H9 (cell line): ENCODE data around the gene IL1RAPL2. TPM values are rescaled to one million over a fixed set of nuclear protein-coding genes. Genes with fewer than 3 reads are reported as not detected.

ENCODE experiments used
- DNase-seq: peaks from one replicate; pipeline ENCODE4 v3.0.0-alpha.2; 2017
- H2AFZ ChIP-seq: one replicate; pipeline ENCODE4 v1.6.1; 2013; ENCODE audit warnings: mild to moderate bottlenecking, low read length, control low read depth, moderate library complexity
- H2AK5ac ChIP-seq: 2 replicates; pipeline ENCODE4 v1.6.1; 2013; ENCODE audit warnings: low read length, control low read depth, mixed read lengths; ENCODE audit not compliant: insufficient read length
- H2BK120ac ChIP-seq: one replicate; pipeline ENCODE4 v1.6.1; 2013; ENCODE audit warnings: low read depth, mild to moderate bottlenecking, low read length, control low read depth, inconsistent platforms; ENCODE audit not compliant: poor library complexity, severe bottlenecking
- H2BK12ac ChIP-seq: 2 replicates; pipeline ENCODE4 v1.6.1; 2013; ENCODE audit warnings: low read length, control low read depth, mixed read lengths, low read depth; ENCODE audit not compliant: insufficient read length
- H2BK15ac ChIP-seq: 2 replicates; pipeline ENCODE4 v1.6.1; 2013; ENCODE audit warnings: low read depth, low read length, control low read depth
- H2BK20ac ChIP-seq: one replicate; pipeline ENCODE4 v1.6.1; 2013; ENCODE audit warnings: low read depth, mild to moderate bottlenecking, low read length, control low read depth, inconsistent platforms; ENCODE audit not compliant: poor library complexity, severe bottlenecking
- H2BK5ac ChIP-seq: 2 replicates; pipeline ENCODE4 v1.6.1; 2013; ENCODE audit warnings: low read length, control low read depth, mixed read lengths; ENCODE audit not compliant: insufficient read length
- H3K14ac ChIP-seq: 2 replicates; pipeline ENCODE4 v1.6.1; 2013; ENCODE audit warnings: low read length, control low read depth; ENCODE audit not compliant: insufficient read depth
- H3K18ac ChIP-seq: 2 replicates; pipeline ENCODE4 v1.6.1; 2013; ENCODE audit warnings: low read depth, mild to moderate bottlenecking, mixed read lengths, low read length, control low read depth; ENCODE audit not compliant: insufficient read length
- H3K23ac ChIP-seq: 2 replicates; pipeline ENCODE4 v1.6.1; 2013; ENCODE audit warnings: low read length, control low read depth, mixed read lengths, low read depth; ENCODE audit not compliant: insufficient read length
- H3K23me2 ChIP-seq: 2 replicates; pipeline ENCODE4 v1.6.1; 2013; ENCODE audit warnings: low read depth, mild to moderate bottlenecking, mixed read lengths, low read length, control low read depth; ENCODE audit not compliant: insufficient read length, poor library complexity, severe bottlenecking
- H3K27ac ChIP-seq: 2 replicates; pipeline ENCODE4 v1.5.1; 2013; ENCODE audit warnings: low read length, control low read depth, mixed read lengths, low read depth; ENCODE audit not compliant: insufficient read length
- H3K27me3 ChIP-seq: 2 replicates; pipeline ENCODE4 v1.6.1; 2013; ENCODE audit warnings: low read length, control low read depth, inconsistent platforms; ENCODE audit not compliant: insufficient read depth
- H3K4ac ChIP-seq: 2 replicates; pipeline ENCODE4 v1.6.1; 2013; ENCODE audit warnings: low read depth, mild to moderate bottlenecking, control low read depth, inconsistent platforms, low read length, moderate library complexity
- H3K4me1 ChIP-seq: 2 replicates; pipeline ENCODE4 v1.6.1; 2013; ENCODE audit warnings: low read length, control low read depth, inconsistent platforms; ENCODE audit not compliant: insufficient read depth
- H3K4me2 ChIP-seq: 2 replicates; pipeline ENCODE4 v1.6.1; 2013; ENCODE audit warnings: low read length, control low read depth, mixed read lengths; ENCODE audit not compliant: insufficient read length, insufficient read depth
- H3K56ac ChIP-seq: 2 replicates; pipeline ENCODE4 v1.6.1; 2013; ENCODE audit warnings: low read depth, mild to moderate bottlenecking, mixed read lengths, low read length, control low read depth; ENCODE audit not compliant: insufficient read length
- H3K79me1 ChIP-seq: 2 replicates; pipeline ENCODE4 v1.6.1; 2013; ENCODE audit warnings: low read depth, mild to moderate bottlenecking, moderate library complexity, low read length, control low read depth, inconsistent platforms; ENCODE audit not compliant: insufficient read depth, poor library complexity, severe bottlenecking
- H3K79me2 ChIP-seq: 2 replicates; pipeline ENCODE4 v1.6.1; 2013; ENCODE audit warnings: low read length, control low read depth, inconsistent platforms; ENCODE audit not compliant: insufficient read depth
- H3K9ac ChIP-seq: 2 replicates; pipeline ENCODE4 v1.6.1; 2013; ENCODE audit warnings: low read length, control low read depth, mixed read lengths; ENCODE audit not compliant: insufficient read length; ENCODE audit errors: extremely low read depth
- H3K9me3 ChIP-seq: one replicate; pipeline ENCODE4 v1.6.1; 2013; ENCODE audit warnings: low read depth, low read length, inconsistent platforms; ENCODE audit not compliant: control insufficient read depth
- H3T11ph ChIP-seq: one replicate; pipeline ENCODE4 v1.6.1; 2013; ENCODE audit warnings: mild to moderate bottlenecking, low read length, control low read depth, inconsistent platforms
- H4K20me1 ChIP-seq: one replicate; pipeline ENCODE4 v1.6.1; 2013; ENCODE audit not compliant: control insufficient read depth, insufficient read length, insufficient read depth
- H4K5ac ChIP-seq: 2 replicates; pipeline ENCODE4 v1.6.1; 2013; ENCODE audit warnings: low read depth, mild to moderate bottlenecking, mixed read lengths, low read length, control low read depth; ENCODE audit not compliant: insufficient read length
- H4K8ac ChIP-seq: replicated peaks from 2 replicates; pipeline ENCODE4 v1.6.1; 2013; ENCODE audit warnings: low read length, control low read depth, mixed read lengths, low read depth; ENCODE audit not compliant: insufficient read length
- H4K91ac ChIP-seq: 2 replicates; pipeline ENCODE4 v1.6.1; 2013; ENCODE audit warnings: low read depth, mild to moderate bottlenecking, moderate library complexity, mixed read lengths, low read length, control low read depth; ENCODE audit not compliant: insufficient read length
- H3K27ac Mint-ChIP-seq, 3 experiments: 2 replicates in 2 of 3; 3 replicates in 1 of 3; pipeline ENCODE4 v1.8.0; 2020 to 2021; ENCODE audit warnings: mixed read lengths in 3 of 3, mild to moderate bottlenecking in 1 of 3, moderate library complexity in 1 of 3
- H3K27me3 Mint-ChIP-seq: 2 replicates; pipeline ENCODE4 v1.8.0; 2021; ENCODE audit warnings: low read depth, mild to moderate bottlenecking, moderate library complexity, mixed read lengths
- H3K36me3 Mint-ChIP-seq, 3 experiments: 2 replicates in 2 of 3; 3 replicates in 1 of 3; pipeline ENCODE4 v1.8.0; 2020 to 2021; ENCODE audit warnings: low read depth in 3 of 3, mixed read lengths in 3 of 3; ENCODE audit not compliant: insufficient read depth in 1 of 3
- H3K4me1 Mint-ChIP-seq, 2 experiments: 2 replicates each; pipeline ENCODE4 v1.8.0; 2020; ENCODE audit warnings: mixed read lengths in 2 of 2
- H3K4me3 Mint-ChIP-seq, 2 experiments: 2 replicates in 1 of 2; 3 replicates in 1 of 2; pipeline ENCODE4 v1.8.0; 2020 to 2021; ENCODE audit warnings: mild to moderate bottlenecking in 2 of 2, mixed read lengths in 2 of 2, moderate library complexity in 1 of 2
- H3K9me3 Mint-ChIP-seq, 2 experiments: 2 replicates in 1 of 2; 3 replicates in 1 of 2; pipeline ENCODE4 v1.8.0; 2020; ENCODE audit warnings: mild to moderate bottlenecking in 2 of 2, mixed read lengths in 2 of 2, moderate library complexity in 1 of 2
- WGBS: extraction: QIAGEN DNeasy Blood & Tissue Kit; methylation state at CpG from one replicate; pipeline ENCODE4 v1.1.7; 2013; ENCODE audit warnings: missing lambda C conversion rate, low lambda C conversion rate, mixed read lengths; ENCODE audit not compliant: insufficient read length; ENCODE audit errors: extremely low coverage; 5-methylcytosine and 5-hydroxymethylcytosine counted together
- total RNA-seq: library from RNA; stranded (reverse); gene quantifications from 2 replicates; pipeline ENCODE4 v1.2.1, GENCODE V29; 2021
- TF ChIP-seq, protein P1 (sequence below): fragments of 200-600 bp; sonication (generic); conservative IDR thresholded peaks from 3 replicates; pipeline ENCODE4 v1.8.0; 2021; ENCODE audit warnings: antibody characterized with exemption, mild to moderate bottlenecking

Gene IL1RAPL2
- total RNA-seq, 1 experiment from 2014 or later, result not detected

DNA sequence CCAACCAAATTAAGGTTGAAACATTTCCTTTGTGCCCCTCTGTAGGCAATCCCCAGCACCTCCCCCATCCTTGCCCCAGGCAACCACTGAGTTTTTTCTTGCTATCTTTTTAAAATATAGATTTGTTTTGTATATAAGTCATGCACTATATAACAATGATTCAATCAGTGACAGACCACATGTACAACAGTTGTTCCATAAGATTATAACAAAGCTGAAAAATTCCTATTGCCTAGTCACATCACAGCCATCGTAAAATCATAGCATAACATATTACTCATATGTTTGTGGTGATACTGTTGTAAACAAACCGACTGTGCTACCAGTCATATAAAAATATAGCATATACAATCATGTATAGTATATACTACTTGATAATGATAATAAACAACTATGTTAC is 1044.4 kb downstream of the IL1RAPL2 start:
- H2AFZ ChIP-seq, result no peak overlapping the region
- no CpG with 5 or more reads among the region's 2 CpGs for WGBS

More for the DNA sequence above, 1044.4 kb downstream of the IL1RAPL2 start:
- no peak overlapping the region for H2BK15ac ChIP-seq
- no peak overlapping the region for H4K8ac ChIP-seq
- H3K14ac ChIP-seq, result no peak overlapping the region
- no peaks in the 10 kb centered on the region for H3K79me2 ChIP-seq
- no peak overlapping the region for H3K27ac ChIP-seq
- H3K4me1 ChIP-seq, result no peaks in the 10 kb centered on the region
- no peaks in the 10 kb centered on the region for H4K20me1 ChIP-seq
- no peak for DNase-seq
- no peak overlapping the region for H3K18ac ChIP-seq
- no peak overlapping the region for H3K4ac ChIP-seq
- H3K4me1 Mint-ChIP-seq, result no peaks in the 10 kb centered on the region
- no peak overlapping the region for H2AK5ac ChIP-seq
- H3K23ac ChIP-seq, result no peak overlapping the region
- no peak overlapping the region for H4K91ac ChIP-seq
- no peak overlapping the region for H4K5ac ChIP-seq
- H3K36me3 Mint-ChIP-seq, result no peaks in the 10 kb centered on the region
- no peak overlapping the region for H2BK120ac ChIP-seq
- no peak overlapping the region for H3T11ph ChIP-seq
- H3K9me3 ChIP-seq, result peaks cover 8% of the 10 kb centered on the region
- no peak overlapping the region for H2BK20ac ChIP-seq
- no peak overlapping the region for H3K9ac ChIP-seq
- no peaks in the 10 kb centered on the region for H3K27me3 Mint-ChIP-seq
- no peaks in the 10 kb centered on the region for H3K27me3 ChIP-seq
- TF ChIP-seq, protein P1, sequence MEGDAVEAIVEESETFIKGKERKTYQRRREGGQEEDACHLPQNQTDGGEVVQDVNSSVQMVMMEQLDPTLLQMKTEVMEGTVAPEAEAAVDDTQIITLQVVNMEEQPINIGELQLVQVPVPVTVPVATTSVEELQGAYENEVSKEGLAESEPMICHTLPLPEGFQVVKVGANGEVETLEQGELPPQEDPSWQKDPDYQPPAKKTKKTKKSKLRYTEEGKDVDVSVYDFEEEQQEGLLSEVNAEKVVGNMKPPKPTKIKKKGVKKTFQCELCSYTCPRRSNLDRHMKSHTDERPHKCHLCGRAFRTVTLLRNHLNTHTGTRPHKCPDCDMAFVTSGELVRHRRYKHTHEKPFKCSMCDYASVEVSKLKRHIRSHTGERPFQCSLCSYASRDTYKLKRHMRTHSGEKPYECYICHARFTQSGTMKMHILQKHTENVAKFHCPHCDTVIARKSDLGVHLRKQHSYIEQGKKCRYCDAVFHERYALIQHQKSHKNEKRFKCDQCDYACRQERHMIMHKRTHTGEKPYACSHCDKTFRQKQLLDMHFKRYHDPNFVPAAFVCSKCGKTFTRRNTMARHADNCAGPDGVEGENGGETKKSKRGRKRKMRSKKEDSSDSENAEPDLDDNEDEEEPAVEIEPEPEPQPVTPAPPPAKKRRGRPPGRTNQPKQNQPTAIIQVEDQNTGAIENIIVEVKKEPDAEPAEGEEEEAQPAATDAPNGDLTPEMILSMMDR, result no peak
- no peak overlapping the region for H3K27ac Mint-ChIP-seq
- no peaks in the 10 kb centered on the region for H3K79me1 ChIP-seq
- no peak overlapping the region for H2BK5ac ChIP-seq
- H3K23me2 ChIP-seq, result no peaks in the 10 kb centered on the region
- H2BK12ac ChIP-seq, result no peak overlapping the region
- peaks cover 0 to 33% of the 10 kb centered on the region in 2 experiments; a peak in 2 of 5 replicates for H3K9me3 Mint-ChIP-seq
- H3K56ac ChIP-seq, result no peak overlapping the region
- H3K4me3 Mint-ChIP-seq, result no peak overlapping the region
- H3K4me2 ChIP-seq, result no peak overlapping the region
